GM19372 (cell line): ENCODE measurements around the gene SOHLH2.

Experiments used
- ATAC-seq: cut with Tn5 transposase; IDR thresholded peaks from one replicate; pipeline ENCODE4 v1.9.1; 2021; ENCODE audit warnings: mild to moderate bottlenecking, low read depth, moderate library complexity; ENCODE audit not compliant: unreplicated experiment

The SOHLH2 gene

DNA sequence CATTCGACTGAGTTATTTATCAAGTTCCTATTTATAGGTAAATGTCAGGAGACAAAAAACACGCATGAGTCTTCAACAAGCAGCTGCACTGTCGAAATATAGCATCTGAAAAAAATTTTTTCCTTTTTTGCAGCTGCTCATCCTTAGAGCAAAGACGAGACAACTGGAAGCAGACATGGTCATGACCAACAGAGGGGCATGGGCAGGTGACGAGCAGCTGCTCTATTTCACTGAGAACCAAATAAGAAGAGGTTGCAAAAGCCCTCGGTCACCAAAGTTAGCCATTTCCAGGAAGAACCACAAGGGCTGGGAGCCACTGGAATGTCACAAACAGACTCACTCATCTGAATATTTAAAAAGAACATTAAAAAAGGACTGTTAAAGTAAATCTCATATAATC, 22.2 kb downstream of the SOHLH2 start:
- ATAC-seq: no peak

DNA sequence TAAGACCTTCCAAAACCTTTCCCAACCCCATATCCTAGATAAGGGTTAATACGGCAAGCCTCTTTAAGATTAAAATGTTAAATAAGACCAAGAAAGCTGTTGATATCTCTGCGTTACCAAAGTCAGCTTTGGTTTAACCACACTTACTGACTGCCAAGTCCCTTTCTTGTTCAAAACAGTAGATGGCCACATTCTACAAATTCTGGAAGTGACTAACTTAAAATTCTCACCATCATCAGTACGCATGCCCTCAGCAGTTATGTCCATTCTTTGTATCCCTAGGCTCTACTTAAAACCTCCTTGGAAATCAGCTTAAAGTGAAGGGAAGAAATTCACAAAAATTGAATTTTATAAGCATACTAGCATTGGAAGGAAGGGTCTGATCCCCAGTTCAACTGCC, 23.6 kb downstream of the SOHLH2 start:
- ATAC-seq: no peak

DNA sequence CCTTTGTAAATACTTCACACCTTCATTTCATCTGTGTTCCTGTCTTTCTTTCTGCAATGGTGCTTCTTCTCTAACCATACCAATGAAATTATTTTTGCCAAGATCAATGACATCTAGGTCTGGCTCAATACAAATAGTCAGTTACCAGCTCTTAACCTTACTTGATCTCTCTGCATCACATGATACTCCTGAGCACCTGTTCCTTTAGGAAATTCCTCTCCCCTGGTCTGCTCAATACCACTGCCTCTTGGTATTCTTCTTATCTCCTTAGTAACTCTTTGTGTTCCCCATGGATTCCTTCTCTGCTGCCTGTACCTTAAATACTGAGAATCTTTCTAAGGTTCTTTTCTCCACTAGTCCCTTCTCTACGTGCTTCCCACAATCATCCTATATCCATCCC, 25.9 kb downstream of the SOHLH2 start:
- no peak for ATAC-seq

DNA sequence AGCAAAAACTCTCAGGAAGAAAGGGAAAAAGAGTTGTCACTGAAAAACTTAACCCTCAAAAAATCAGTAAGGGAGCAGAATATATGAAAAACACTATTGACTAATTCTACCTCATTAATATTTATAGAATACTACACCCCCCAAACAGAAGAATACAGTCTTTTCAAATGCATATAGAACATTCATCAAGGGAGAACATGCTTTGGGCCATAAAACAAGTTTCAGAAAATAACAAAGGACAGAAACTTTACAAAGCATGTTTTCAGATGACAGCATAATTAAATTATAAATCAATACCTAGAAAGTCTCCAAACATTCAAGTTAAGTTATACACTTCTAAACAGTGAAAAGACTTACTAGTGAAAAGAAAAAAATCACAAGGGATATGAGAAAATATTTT, 30.5 kb downstream of the SOHLH2 start:
- ATAC-seq: no peak

DNA sequence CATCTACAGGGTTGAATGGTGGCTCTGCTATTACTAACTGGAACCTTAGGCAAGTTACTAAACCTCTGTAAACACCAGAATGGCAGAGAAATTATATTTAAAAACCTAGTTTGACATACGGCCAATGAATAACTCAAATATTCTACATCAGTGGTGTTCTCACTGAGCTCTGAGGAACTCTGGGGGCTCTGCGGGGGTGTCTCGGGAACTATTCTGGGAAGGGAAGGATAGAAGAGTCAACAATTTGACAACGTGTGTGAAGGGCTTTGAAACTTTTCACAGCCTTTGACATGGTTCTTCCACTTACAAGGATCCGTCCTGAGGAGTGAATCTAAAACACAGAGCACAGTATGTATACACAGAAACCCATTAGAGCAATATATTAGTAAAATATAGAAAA, 38.7 kb downstream of the SOHLH2 start:
- no peak for ATAC-seq

DNA sequence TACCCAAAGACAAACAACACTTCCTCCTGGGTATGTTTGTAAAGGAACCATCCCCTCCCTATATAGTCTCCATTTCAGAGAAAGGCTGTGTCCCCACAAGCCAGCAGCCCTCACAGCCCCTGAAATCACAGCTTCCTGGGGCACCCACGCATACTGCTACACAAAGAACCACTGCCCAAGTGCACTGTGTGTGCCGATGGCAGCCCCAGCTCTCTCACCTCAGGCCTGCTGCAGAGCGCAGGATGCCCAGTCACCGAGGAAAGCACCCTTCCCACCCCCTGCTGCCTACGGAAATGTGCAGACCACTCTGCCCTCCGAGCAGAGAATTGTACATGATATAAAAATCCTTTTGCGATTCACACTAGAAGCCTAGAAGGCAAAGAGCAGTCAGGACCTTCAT, 39.4 kb downstream of the SOHLH2 start:
- ATAC-seq: no peak

DNA sequence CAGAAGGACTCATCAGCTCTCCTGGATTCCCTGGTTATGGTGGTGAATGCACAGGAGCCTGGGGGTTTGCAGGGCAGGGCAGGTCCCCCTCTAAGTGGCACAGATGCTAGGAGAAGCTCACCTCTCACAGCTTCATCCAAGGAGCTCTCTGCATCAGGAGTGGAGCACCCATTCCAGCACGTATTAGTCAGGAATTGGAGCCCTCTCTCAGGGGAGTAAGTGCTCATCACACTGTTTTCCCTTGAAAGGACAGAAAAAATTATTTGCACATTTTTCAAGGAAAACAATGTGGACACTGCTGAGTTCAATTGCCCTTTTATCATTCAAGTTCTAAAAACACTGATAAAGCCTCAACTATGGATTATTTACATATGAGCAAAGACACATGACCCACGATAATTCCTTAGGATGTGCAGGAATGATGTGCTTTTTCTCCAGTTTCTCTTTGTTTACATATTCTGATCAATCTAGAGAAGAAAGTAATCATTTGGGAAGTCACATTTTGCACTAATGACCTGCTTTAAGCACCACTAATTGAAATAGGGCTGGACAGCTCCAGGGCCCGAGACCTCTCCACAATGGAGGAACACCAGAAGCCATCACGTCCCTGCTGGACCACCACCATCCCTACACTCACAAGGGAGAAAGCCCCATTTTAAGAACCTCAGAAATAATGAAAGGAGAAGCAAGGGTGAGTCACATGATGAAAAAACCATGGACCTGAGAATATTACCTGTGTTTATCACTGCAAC, 40.6 kb downstream of the SOHLH2 start:
- ATAC-seq: no peak

DNA sequence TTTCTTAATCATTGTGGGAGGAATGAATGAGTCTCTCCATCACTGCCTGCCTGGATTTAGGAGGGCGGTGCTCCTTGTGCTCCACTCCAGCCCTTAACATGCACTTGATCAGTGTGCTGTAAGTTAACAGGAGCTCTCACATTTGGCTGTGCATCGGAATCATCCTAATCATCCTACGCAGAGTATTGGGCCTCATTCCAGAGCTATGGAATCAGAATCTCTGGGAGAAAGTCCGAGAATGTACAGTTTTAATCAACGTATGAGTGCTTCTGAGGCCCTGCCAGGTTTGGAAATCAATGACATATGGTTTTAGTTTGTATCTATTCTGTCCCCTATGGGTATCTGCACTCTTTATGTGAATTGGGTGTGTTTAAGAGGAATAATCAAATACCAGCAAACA, 48.3 kb downstream of the SOHLH2 start:
- no peak for ATAC-seq

DNA sequence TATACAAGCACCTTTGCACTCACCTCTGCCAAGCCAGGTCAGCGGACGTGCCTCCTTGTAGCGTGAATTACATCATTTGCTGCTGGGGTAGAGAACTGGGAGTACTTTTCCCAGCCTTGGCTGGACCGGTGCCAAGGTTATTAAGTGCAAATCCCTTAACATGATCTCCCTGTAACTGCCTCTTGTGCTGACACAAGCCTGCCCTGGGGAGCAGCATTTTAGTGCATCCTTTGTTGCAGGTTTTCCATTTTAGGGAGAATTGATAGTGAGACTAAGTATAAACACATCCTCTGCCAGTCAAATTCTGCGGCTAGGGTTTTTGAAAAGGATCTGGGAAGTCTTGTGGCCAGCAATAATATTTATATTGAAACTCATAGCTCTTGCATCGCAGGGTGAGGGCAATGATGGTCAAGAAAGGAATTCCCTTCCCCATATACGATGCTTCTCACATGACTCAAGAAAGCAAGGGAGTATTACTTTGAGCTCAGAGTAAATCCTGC, 50.5 kb downstream of the SOHLH2 start:
- ATAC-seq: no peak

DNA sequence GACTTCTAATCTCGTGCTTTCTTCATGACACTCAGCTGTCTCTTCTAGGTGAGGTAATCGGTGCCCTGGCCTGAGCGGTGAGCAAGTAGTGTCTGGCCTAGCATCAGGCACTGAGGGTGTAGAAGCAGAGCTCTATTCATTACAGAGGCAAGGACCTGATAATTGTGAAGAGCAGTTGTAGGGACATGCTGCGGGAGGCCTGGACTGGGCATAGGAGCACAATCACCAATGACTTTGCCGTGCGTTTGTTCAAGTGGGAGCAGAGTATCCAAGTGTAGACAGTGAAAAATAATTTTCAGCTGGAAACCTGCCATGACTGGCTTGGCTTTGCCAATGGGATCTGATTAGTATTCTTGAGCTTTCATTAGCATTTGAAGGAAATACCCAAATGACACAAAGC, 51.1 kb downstream of the SOHLH2 start:
- no peak for ATAC-seq

DNA sequence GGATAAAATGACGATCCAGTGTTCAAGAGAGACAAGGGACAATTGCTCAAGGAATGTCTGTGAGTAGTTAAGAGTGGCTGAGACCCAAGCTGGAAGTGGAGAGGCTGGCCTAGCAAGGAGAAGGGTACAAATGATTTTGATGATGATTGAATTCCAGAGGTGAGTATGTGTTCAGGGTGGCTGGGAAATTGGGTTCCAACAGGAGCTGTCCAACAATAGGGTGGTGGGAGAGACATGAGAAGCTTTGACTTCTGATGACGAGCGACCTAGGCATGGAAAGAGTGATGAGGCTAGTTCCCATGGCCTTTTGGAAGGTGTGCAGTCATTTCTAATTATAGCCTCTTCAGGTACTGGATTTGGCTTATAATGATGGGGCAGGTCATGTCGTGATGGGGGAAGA, 54.1 kb downstream of the SOHLH2 start:
- ATAC-seq: no peak

DNA sequence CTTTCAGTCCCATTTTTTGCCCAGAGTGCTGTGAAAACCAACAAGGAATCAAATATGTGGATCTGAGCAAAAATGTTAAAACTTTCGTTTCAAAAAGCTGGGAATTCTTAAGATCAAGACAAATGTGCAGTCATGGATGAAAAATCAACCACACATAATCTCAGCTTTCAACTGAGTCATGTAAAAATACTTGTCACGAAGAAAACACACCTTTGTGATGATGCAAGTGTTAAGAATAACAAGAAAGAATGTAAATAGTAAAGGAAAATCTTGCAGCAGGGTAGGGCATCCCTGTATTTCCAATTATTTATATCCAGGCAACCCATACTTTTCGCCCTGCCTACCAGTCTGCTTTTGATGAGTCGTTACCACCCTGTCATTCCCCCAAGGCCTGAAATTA, 55.7 kb downstream of the SOHLH2 start:
- ATAC-seq: no peak

DNA sequence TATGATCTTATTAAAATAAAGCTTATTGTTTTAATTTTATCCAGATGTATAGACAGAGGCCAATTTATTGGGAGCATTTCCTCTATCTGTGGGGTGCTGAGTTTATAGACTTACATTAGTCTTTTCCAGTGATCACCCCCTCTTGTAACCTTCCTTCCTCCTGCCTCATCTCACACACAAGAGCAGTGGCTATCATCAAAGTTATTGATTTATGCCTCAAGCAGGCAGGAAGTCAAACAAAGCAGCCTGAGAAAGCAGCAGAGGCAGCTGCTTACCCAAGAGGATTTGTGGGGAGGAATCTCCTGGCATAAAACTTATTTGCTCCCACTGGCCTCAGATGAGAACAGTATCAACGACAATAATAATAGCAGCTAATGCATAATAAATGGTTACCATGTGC, 56.9 kb downstream of the SOHLH2 start:
- no peak for ATAC-seq

DNA sequence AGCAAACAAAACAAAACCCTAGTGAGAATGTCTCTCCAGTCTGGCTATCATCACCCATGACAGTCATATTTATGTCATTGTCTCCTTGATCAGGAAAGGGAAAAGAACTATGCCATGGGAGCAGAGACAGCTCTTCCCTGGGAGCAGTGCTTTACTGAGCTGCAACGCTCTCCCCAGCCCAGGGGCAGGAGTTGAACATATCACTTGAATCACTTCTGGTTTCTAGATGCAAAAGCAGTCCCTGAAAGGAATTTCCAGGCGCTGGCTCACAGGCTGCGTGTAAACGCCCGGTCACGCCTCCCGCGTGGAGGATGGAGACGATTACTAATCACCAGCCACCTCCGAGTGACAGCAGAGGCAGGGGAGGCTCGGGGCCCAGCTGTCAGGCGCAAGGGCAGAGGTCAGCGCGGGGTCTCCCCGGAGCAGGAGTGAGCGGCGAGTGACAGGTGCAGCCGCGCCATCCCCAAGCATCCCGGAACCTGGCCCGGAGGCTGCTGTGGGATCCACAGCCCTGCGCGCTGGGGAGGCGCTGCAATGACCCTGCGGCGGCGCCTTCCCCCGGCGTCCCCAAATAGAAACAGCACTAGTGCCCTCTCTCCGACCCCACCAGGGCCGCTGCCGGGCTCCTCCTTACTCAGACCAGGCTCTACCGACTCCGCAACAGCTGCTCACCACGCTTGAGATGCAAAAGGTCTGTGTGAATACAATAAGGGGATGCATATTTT, 59.6 kb downstream of the SOHLH2 start:
- ATAC-seq: no peak

DNA sequence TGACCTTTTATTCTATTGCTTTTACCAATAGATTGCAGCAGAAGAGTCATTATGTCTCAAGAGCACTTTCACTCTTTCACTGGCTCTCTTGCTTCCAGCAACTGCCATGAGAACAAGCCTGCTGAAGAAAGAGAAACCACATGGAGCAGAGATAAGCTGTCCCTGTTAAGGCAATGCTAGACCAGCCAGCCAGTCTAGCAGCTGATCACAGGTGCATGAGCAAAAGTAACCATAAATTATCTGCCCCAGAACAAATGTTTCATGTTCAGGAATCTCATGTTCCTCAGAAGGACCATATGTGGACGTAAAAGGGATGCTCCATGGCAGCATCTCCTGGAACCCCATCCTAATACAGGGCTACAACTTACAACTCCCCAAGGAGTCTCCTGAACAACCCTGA, 62.8 kb downstream of the SOHLH2 start:
- no peak for ATAC-seq

DNA sequence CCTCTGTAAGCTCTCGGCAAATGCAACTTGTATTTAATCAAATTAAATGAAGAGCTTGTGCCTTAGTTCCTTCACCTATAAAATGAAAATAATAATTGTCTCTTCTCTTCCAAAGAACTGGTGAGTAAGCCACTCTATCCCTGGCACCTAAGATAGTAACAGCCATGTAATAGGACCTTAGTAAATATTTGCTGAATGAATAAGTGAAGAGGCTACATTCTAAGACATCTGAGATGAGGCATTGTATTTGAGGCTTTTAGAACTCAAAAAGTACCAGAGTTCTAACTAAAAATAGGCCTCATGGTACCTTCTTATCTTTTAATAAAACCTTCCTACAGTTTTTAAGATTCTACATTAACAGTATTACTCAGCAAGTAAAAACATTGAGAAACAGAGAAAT, 65.9 kb downstream of the SOHLH2 start:
- no peak for ATAC-seq

DNA sequence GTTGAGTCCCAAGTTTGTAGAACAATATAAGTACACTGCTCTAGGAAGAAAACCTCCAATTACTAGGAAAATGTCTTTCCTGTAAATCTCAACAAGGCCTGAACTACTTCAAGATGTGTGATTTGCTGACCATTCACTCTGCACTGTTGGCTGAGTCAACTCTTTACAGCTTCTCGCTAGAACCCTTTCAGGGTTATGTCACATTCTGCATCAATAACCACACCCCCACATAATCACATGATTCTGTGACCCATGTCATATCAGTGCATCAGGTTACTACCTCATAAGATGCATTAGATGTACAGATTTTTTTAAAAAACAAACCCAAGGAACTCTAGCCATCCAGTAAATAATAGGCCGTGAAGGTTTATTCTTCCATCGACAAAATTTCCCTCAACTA, 67.0 kb downstream of the SOHLH2 start:
- no peak for ATAC-seq

DNA sequence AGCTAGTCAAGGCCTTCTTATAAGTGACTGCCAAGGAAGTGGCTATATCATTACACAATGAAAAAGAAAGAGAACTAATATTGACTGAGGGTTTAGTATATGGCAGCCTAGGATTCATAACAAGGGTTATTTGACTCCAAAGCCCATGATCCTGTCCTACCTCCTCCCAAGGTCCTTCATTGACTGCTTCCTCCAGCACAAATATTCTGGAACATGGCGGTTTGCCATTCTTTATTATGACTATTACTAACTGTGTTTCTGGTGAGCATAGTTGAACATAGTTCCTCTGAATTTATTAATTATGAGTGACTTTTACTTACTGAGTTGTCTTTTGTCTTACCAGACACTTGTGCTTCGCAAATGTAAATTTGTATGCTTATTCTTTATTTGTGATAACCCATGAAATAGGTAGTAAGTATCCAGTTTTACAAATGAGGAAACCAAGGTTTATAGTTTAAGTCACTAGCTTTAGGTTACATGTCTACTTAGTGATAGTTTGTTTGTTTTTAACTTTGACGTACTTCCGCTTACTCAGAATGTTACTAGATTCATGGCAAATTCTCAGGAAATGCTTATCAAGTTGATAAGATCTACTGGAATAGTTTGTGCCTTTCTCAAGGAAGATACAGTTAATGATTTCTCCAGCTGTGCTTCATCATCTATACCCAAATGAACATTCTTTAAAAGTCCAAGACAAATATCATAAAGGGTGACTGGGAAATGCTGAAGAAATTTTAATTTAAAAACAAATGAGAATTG, 67.7 kb downstream of the SOHLH2 start:
- no peak for ATAC-seq

DNA sequence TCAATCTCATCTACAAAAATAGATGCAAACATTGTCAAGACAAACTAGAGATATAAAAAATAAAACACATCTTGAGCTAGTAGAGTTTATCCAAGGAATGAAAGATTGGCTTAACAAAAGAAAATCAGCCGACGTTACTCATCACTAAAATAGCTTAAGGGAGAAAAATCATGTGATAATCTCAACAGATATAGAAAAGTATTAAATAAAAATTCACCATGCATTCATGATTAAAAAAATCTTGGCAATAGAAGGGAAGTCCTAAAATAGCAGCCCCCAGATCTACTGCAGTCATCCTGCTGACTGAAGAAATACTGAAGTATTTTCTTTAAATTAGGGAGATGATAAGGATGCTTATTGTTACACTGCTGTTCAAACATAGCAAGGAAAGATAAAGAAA, 70.6 kb downstream of the SOHLH2 start:
- ATAC-seq: no peak

DNA sequence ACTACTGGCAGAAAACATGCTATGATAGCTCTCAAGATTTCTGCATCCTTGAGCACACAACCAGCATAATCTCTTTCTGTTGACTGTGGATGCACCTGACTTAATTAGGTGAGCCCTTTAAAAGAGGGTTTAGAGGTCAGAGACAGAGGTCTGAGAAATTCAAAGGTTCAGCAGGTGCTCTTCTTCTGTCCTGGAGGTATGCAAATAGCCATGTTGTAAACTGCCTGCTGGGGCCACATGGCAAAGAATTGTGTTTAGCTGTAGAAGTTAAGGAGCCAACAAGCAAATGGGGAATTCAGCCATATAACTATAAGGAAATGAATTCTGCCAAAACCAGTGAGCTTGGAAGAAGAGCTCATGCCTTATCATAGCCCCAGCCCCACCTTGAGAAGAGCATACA, 71.6 kb downstream of the SOHLH2 start:
- no peak for ATAC-seq

DNA sequence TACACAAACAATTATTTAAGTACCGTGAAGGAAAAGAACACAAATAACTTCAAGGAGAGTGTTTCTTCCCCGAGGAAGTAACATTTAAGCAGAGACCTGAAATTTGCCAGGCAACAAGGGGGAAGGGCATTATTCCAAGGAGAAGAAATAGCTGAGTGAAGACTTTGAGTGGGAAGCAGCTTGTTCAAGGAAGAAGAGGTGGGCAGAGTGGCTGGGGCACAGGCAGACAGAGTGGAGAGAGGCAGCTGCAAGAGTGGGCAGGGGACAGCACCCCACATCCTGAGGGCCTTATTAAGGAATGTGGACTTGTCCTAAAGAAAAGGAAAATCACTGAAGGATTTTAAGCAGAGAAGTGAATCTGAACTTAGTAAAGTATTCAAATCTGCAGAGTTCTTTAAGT, 78.5 kb downstream of the SOHLH2 start:
- no peak for ATAC-seq
